Left kidney (tissue), 2 donors: ENCODE measurements around the gene EPB41L5. TPM values are rescaled to one million over a fixed set of nuclear protein-coding genes. Genes with fewer than 3 reads are reported as not detected.
"Not testable (repeated sequence)": the region's sequence is repeated elsewhere in the genome, so short reads cannot be mapped to it uniquely, and the experiment has no call there.

Experiments used
- DNase-seq: peaks from one replicate; pipeline ENCODE4 v3.0.0-alpha.2; 2013
- polyA plus RNA-seq: library from polyadenylated mRNA; unstranded; fragments of 120-200 nt; gene quantifications from one replicate; pipeline ENCODE4 v1.2.1, GENCODE V29; 2013; ENCODE audit not compliant: insufficient read length

The EPB41L5 gene
- polyA plus RNA-seq, 1 donor: 106 TPM

- DNase-seq: no peak
Observed at GRCh38 chr2:120028795-120029194, 15.9 kb downstream of the EPB41L5 start.

GRCh38 chr2:120029672-120030640 lies 17.1 kb downstream of the EPB41L5 start:
- no peak for DNase-seq

- no peak for DNase-seq
Observed at GRCh38 chr2:120032297-120032696, 19.4 kb downstream of the EPB41L5 start.

GRCh38 chr2:120034027-120034426 lies 21.1 kb downstream of the EPB41L5 start:
- no peak for DNase-seq

GRCh38 chr2:120034621-120035020 lies 21.7 kb downstream of the EPB41L5 start:
- DNase-seq: no peak

- DNase-seq: no peak
Observed at GRCh38 chr2:120036145-120036544, 23.3 kb downstream of the EPB41L5 start.

GRCh38 chr2:120037995-120038541 lies 25.2 kb downstream of the EPB41L5 start:
- DNase-seq: no peak

- no peak for DNase-seq
Observed at GRCh38 chr2:120042359-120042758, 29.5 kb downstream of the EPB41L5 start.

- no peak for DNase-seq
Observed at GRCh38 chr2:120044336-120044735, 31.5 kb downstream of the EPB41L5 start.

GRCh38 chr2:120045775-120046174 lies 32.9 kb downstream of the EPB41L5 start:
- DNase-seq: not testable (repeated sequence)

- DNase-seq: not testable (repeated sequence)
Observed at GRCh38 chr2:120046252-120046651, 33.4 kb downstream of the EPB41L5 start.

- DNase-seq: no peak
Observed at GRCh38 chr2:120052597-120052996, 39.7 kb downstream of the EPB41L5 start.

GRCh38 chr2:120053891-120054290 lies 41.0 kb downstream of the EPB41L5 start:
- no peak for DNase-seq

- no peak for DNase-seq
Observed at GRCh38 chr2:120059483-120059882, 46.6 kb downstream of the EPB41L5 start.

GRCh38 chr2:120060088-120060623 lies 47.3 kb downstream of the EPB41L5 start:
- no peak for DNase-seq

GRCh38 chr2:120064664-120065063 lies 51.8 kb downstream of the EPB41L5 start:
- DNase-seq: no peak

- no peak for DNase-seq
Observed at GRCh38 chr2:120066800-120067547, 54.1 kb downstream of the EPB41L5 start.

GRCh38 chr2:120068040-120068658 lies 55.3 kb downstream of the EPB41L5 start:
- not testable (repeated sequence) for DNase-seq

GRCh38 chr2:120075545-120075944 lies 62.7 kb downstream of the EPB41L5 start:
- no peak for DNase-seq

GRCh38 chr2:120077896-120078295 lies 65.0 kb downstream of the EPB41L5 start:
- DNase-seq: no peak

- DNase-seq: no peak
Observed at GRCh38 chr2:120079647-120080046, 66.8 kb downstream of the EPB41L5 start.

GRCh38 chr2:120091436-120091835 lies 78.6 kb downstream of the EPB41L5 start:
- peak; percentile 32 for DNase-seq
